PC-3 (cell line): Measurements from ENCODE around the gene PTP4A2. TPM values are rescaled to one million over a fixed set of nuclear protein-coding genes. Genes with fewer than 3 reads are reported as not detected.

Experiments used
- ATAC-seq: fragments of 200-7000 bp; cut with Tn5 transposase; 2 replicates; pipeline ENCODE4 v1.9.1; 2020; ENCODE audit warnings: mild to moderate bottlenecking, moderate library complexity
- BruUV-seq: library from RNA; stranded (reverse); fragments of 400-500 nt; replicated peaks from 2 replicates; lab custom pipeline; 2021; lab: Mats Ljungman, UMichigan
- CTCF ChIA-PET: fragments of 300-600 bp; sonication (Branson Sonifier 250); formaldehyde crosslinking; loops from one replicate; lab custom pipeline; 2022; ENCODE audit warnings: antibody characterized with exemption; lab: Charles Lee
- POLR2A ChIA-PET: fragments of 300-600 bp; sonication (Branson Sonifier 250); formaldehyde crosslinking; loops from one replicate; lab custom pipeline; 2022; ENCODE audit warnings: antibody characterized with exemption; ENCODE audit not compliant: unreplicated experiment; lab: Charles Lee
- DNase-seq: peaks from one replicate; pipeline ENCODE4 v3.0.0-alpha.2; 2015
- H2AFZ ChIP-seq: fragments of 300-600 bp; sonication (generic); 2 replicates; pipeline ENCODE4 v1.6.0; 2016; ENCODE audit warnings: antibody characterized with exemption, low read length
- H3F3A ChIP-seq: fragments of 300-600 bp; sonication (generic); one replicate; pipeline ENCODE4 v1.6.0; 2017; ENCODE audit warnings: antibody characterized with exemption, low read length, control low read depth, mild to moderate bottlenecking; ENCODE audit not compliant: unreplicated experiment
- H3K27ac ChIP-seq: fragments of 300-600 bp; sonication (generic); 2 replicates; pipeline ENCODE4 v1.5.1; 2016; ENCODE audit warnings: mild to moderate bottlenecking, low read length
- H3K27me3 ChIP-seq: fragments of 300-600 bp; sonication (generic); 2 replicates; pipeline ENCODE4 v1.6.1; 2016; ENCODE audit warnings: low read length, mixed read lengths
- H3K36me3 ChIP-seq: fragments of 300-600 bp; sonication (generic); 2 replicates; pipeline ENCODE4 v1.6.1; 2016; ENCODE audit warnings: low read depth, mixed run types, low read length, mixed read lengths
- H3K4me1 ChIP-seq: fragments of 300-600 bp; sonication (generic); 2 replicates; pipeline ENCODE4 v1.5.1; 2016; ENCODE audit warnings: low read length; ENCODE audit not compliant: insufficient read depth
- H3K4me2 ChIP-seq: fragments of 300-600 bp; sonication (generic); 2 replicates; pipeline ENCODE4 v1.6.0; 2016; ENCODE audit warnings: low read length
- H3K4me3 ChIP-seq: fragments of 300-600 bp; sonication (generic); 2 replicates; pipeline ENCODE4 v1.5.1; 2016; ENCODE audit warnings: mild to moderate bottlenecking, low read length, mixed read lengths
- H3K79me2 ChIP-seq: fragments of 300-600 bp; sonication (generic); 2 replicates; pipeline ENCODE4 v1.6.1; 2017; ENCODE audit warnings: low read length, mixed read lengths
- H3K9ac ChIP-seq: fragments of 300-600 bp; sonication (generic); 2 replicates; pipeline ENCODE4 v1.6.0; 2016; ENCODE audit warnings: mild to moderate bottlenecking, low read length
- H3K9me2 ChIP-seq: fragments of 300-600 bp; sonication (generic); replicated peaks from 2 replicates; pipeline ENCODE4 v1.6.1; 2016; ENCODE audit warnings: mixed run types, low read length, mixed read lengths
- H3K9me3 ChIP-seq: fragments of 300-600 bp; sonication (generic); 2 replicates; pipeline ENCODE4 v1.6.1; 2016; ENCODE audit warnings: low read length, mixed read lengths
- H4K20me1 ChIP-seq: fragments of 300-600 bp; sonication (generic); 2 replicates; pipeline ENCODE4 v1.6.1; 2016; ENCODE audit warnings: low read length, mixed read lengths
- CTCF ChIP-seq: fragments of 300-600 bp; sonication (generic); conservative IDR thresholded peaks from 2 replicates; pipeline ENCODE4 v1.5.1; 2017; ENCODE audit warnings: antibody characterized with exemption, low read depth, mild to moderate bottlenecking, low read length
- EZH2 ChIP-seq: fragments of 300-600 bp; sonication (generic); IDR thresholded peaks from one replicate; pipeline ENCODE4 v1.6.1; 2017; ENCODE audit warnings: antibody characterized with exemption, mild to moderate bottlenecking, low read length; ENCODE audit not compliant: unreplicated experiment
- EZH2phosphoT487 ChIP-seq: fragments of 300-600 bp; sonication (generic); IDR thresholded peaks from 2 replicates; pipeline ENCODE4 v1.6.1; 2018; ENCODE audit warnings: mild to moderate bottlenecking, antibody characterized with exemption, low read length, borderline replicate concordance
- intact Hi-C: fragments of 100-400 bp; cut with micrococcal nuclease; formaldehyde crosslinking; loops from 2 replicates; pipeline ENCODE4 v1.9.0; 2023
- total RNA-seq: library from RNA; depleted of rRNA; stranded (reverse); fragments of >200 nt; gene quantifications from 2 replicates; pipeline ENCODE4 v1.2.3, GENCODE V29; 2014

PTP4A2 gene
- total RNA-seq, 1 experiment from 2014 or later = 335 TPM

- ChIA-PET POLR2A (no interaction called here), CTCF (interaction anchor here (0.5 kb wide), 1 partner anchor 22 kb away, joined by 8 read pairs; no protein-coding TSS in a partner anchor)
- H3K9me3 ChIP-seq = no peaks in the 10 kb centered on the region
- no peaks in the 10 kb centered on the region for H3K79me2 ChIP-seq
- no peaks in the 10 kb centered on the region for H3K27me3 ChIP-seq
- H3K4me2 ChIP-seq = no peak overlapping the region
- no peaks in the 10 kb centered on the region for H3F3A ChIP-seq
- no peaks in the 10 kb centered on the region for H3K9me2 ChIP-seq
- no peaks in the 10 kb centered on the region for H3K36me3 ChIP-seq
- ATAC-seq = no peak
- no peak overlapping the region for H3K27ac ChIP-seq
- no peaks in the 10 kb centered on the region for H4K20me1 ChIP-seq
- BruUV-seq = no TSS peak
- peaks cover 24% of the 10 kb centered on the region for H3K4me1 ChIP-seq
- no peak for DNase-seq
- TF ChIP-seq EZH2 (no peak), CTCF (no peak), EZH2phosphoT487 (no peak)
- H2AFZ ChIP-seq = no peak overlapping the region
- no peak overlapping the region for H3K4me3 ChIP-seq
- intact Hi-C loops = loop anchor here (5.0 kb wide), 2 partner anchors 103 to 142 kb away; partner anchors contain the start of gene SPOCD1
- no peak overlapping the region for H3K9ac ChIP-seq
Observed at GRCh38 chr1:31959521-31960340, 21.6 kb upstream of the PTP4A2 start.

- Histone ChIP-seq H3K4me2 (no peak overlapping the region), H3K4me3 (no peak overlapping the region), H3K9me2 (no peaks in the 10 kb centered on the region), H3K79me2 (no peaks in the 10 kb centered on the region), H3K9me3 (no peaks in the 10 kb centered on the region), H3F3A (no peaks in the 10 kb centered on the region), H3K4me1 (peaks cover 31% of the 10 kb centered on the region), H2AFZ (no peak overlapping the region), H4K20me1 (no peaks in the 10 kb centered on the region), H3K36me3 (no peaks in the 10 kb centered on the region), H3K9ac (no peak overlapping the region), H3K27me3 (no peaks in the 10 kb centered on the region), H3K27ac (no peak overlapping the region)
- no peak for DNase-seq
- TF ChIP-seq CTCF (no peak), EZH2 (no peak), EZH2phosphoT487 (no peak)
- ATAC-seq = no peak
- ChIA-PET POLR2A (no interaction called here), CTCF (no interaction called here)
- no TSS peak for BruUV-seq
- intact Hi-C loops = loop anchor here (2.0 kb wide), 1 partner anchor 19 kb away; the partner anchor contains the start of gene PTP4A2
Observed at GRCh38 chr1:31957701-31958674, 19.8 kb upstream of the PTP4A2 start.
